Liver (tissue), 9 donors: ENCODE measurements around the gene HMGCL. TPM values are rescaled to one million over a fixed set of nuclear protein-coding genes. Genes with fewer than 3 reads are reported as not detected.

Experiments
- DNase-seq: peaks from one replicate; pipeline ENCODE4 v3.0.0-alpha.2; 2017; ENCODE audit warnings: low spot score
- H3K27ac ChIP-seq, 2 donors: one replicate each; pipeline ENCODE4 v1.7.0; 2013; ENCODE audit warnings: inconsistent platforms in 2 of 2, low read length in 2 of 2, control low read depth in 1 of 2, low read depth in 1 of 2, mild to moderate bottlenecking in 1 of 2
- H3K27me3 ChIP-seq, 4 donors: one replicate each; pipeline versions ENCODE4 v1.6.1 to v1.7.0; 2013; ENCODE audit warnings: low read length in 3 of 4, inconsistent platforms in 1 of 4, mild to moderate bottlenecking in 1 of 4, moderate library complexity in 1 of 4; ENCODE audit not compliant: control insufficient read depth in 4 of 4, insufficient read depth in 4 of 4
- H3K36me3 ChIP-seq, 4 donors: one replicate each; pipeline versions ENCODE4 v1.6.1 to v1.7.0; 2013; ENCODE audit warnings: low read length in 3 of 4, mild to moderate bottlenecking in 3 of 4, low read depth in 1 of 4, moderate library complexity in 1 of 4; ENCODE audit not compliant: control insufficient read depth in 4 of 4, insufficient read depth in 3 of 4
- H3K4me1 ChIP-seq, 4 donors: one replicate each; pipeline versions ENCODE4 v1.6.1 to v1.7.0; 2013; ENCODE audit warnings: low read length in 3 of 4, mild to moderate bottlenecking in 3 of 4, moderate library complexity in 1 of 4; ENCODE audit not compliant: control insufficient read depth in 4 of 4, insufficient read depth in 4 of 4
- H3K4me3 ChIP-seq, 3 donors: one replicate each; pipeline versions ENCODE4 v1.6.1 to v1.7.0; 2013; ENCODE audit warnings: low read length in 3 of 3, control low read depth in 1 of 3, low read depth in 1 of 3, mild to moderate bottlenecking in 1 of 3
- H3K9ac ChIP-seq, 2 donors: one replicate each; pipeline ENCODE4 v1.7.0; 2013; ENCODE audit warnings: low read length in 2 of 2, mild to moderate bottlenecking in 2 of 2, moderate library complexity in 2 of 2, control low read depth in 1 of 2, low read depth in 1 of 2
- H3K9me3 ChIP-seq, 4 donors: one replicate each; pipeline versions ENCODE4 v1.6.1 to v1.7.0; 2013; ENCODE audit warnings: low read length in 3 of 4; ENCODE audit not compliant: control insufficient read depth in 4 of 4
- ATF3 ChIP-seq: IDR thresholded peaks from 2 replicates; pipeline ENCODE4 v1.6.1; 2016; ENCODE audit warnings: antibody characterized with exemption
- EGR1 ChIP-seq, 2 donors: IDR thresholded peaks; 2 replicates each; pipeline ENCODE4 v1.6.1; 2016 to 2018; ENCODE audit warnings: antibody characterized with exemption in 2 of 2, low read depth in 2 of 2
- FOXA1 ChIP-seq: IDR thresholded peaks from 2 replicates; pipeline ENCODE4 v1.6.1; 2016; ENCODE audit warnings: antibody characterized with exemption
- FOXA2 ChIP-seq: IDR thresholded peaks from 2 replicates; pipeline ENCODE4 v1.6.1; 2016; ENCODE audit warnings: antibody characterized with exemption
- GABPA ChIP-seq, 2 donors: IDR thresholded peaks in 1 of 2; conservative IDR thresholded peaks in 1 of 2; 2 replicates each; pipeline ENCODE4 v1.6.1; 2016; ENCODE audit warnings: antibody characterized with exemption in 2 of 2, mild to moderate bottlenecking in 1 of 2, moderate library complexity in 1 of 2
- HNF4A ChIP-seq, 2 donors: conservative IDR thresholded peaks; 2 replicates each; pipeline ENCODE4 v1.6.1; 2016; ENCODE audit warnings: antibody characterized with exemption in 2 of 2, mild to moderate bottlenecking in 2 of 2
- HNF4G ChIP-seq: IDR thresholded peaks from 2 replicates; pipeline ENCODE4 v1.6.1; 2016; ENCODE audit warnings: antibody characterized with exemption
- JUND ChIP-seq, 2 donors: IDR thresholded peaks; 2 replicates each; pipeline ENCODE4 v1.6.1; 2016; ENCODE audit warnings: antibody characterized with exemption in 2 of 2
- NR2F2 ChIP-seq: IDR thresholded peaks from 2 replicates; pipeline ENCODE4 v1.6.1; 2016; ENCODE audit warnings: antibody characterized with exemption
- RAD21 ChIP-seq, 2 donors: IDR thresholded peaks; 2 replicates each; pipeline ENCODE4 v1.6.1; 2016; ENCODE audit warnings: antibody characterized with exemption in 2 of 2, mild to moderate bottlenecking in 2 of 2
- REST ChIP-seq: IDR thresholded peaks from 2 replicates; pipeline ENCODE4 v1.6.1; 2016; ENCODE audit warnings: antibody characterized with exemption, mild to moderate bottlenecking
- RXRA ChIP-seq, 2 donors: IDR thresholded peaks; 2 replicates each; pipeline ENCODE4 v1.6.1; 2017 to 2018; ENCODE audit warnings: antibody characterized with exemption in 2 of 2, mild to moderate bottlenecking in 1 of 2
- SP1 ChIP-seq: IDR thresholded peaks from 2 replicates; pipeline ENCODE4 v1.6.1; 2018; ENCODE audit warnings: antibody characterized with exemption, mild to moderate bottlenecking
- TAF1 ChIP-seq: conservative IDR thresholded peaks from 2 replicates; pipeline ENCODE4 v1.6.1; 2016; ENCODE audit warnings: antibody characterized with exemption, mild to moderate bottlenecking
- YY1 ChIP-seq: IDR thresholded peaks from 2 replicates; pipeline ENCODE4 v1.6.1; 2016; ENCODE audit warnings: antibody characterized with exemption, mild to moderate bottlenecking
- WGBS: extraction: QIAGEN DNeasy Blood & Tissue Kit; methylation state at CpG from one replicate; pipeline ENCODE4 v1.1.7; 2013; 5-methylcytosine and 5-hydroxymethylcytosine counted together
- polyA plus RNA-seq, 2 donors: library from polyadenylated mRNA; stranded (reverse) in 1 of 2; unstranded in 1 of 2; fragments of 200-250 nt in 1 of 2; fragments of >200 nt in 1 of 2; fragmentation: Nextera tagmentation in 1 of 2; extraction: Ambion mirVana in 1 of 2; gene quantifications; one replicate each; pipeline versions ENCODE4 v1.2.1 to v1.2.3, GENCODE V29; 2013 to 2015
- total RNA-seq, 2 donors: library from RNA; depleted of rRNA; stranded (reverse); fragments of >200 nt; gene quantifications; one replicate each; pipeline ENCODE4 v1.2.3, GENCODE V29; 2014
- TF ChIP-seq, protein P1 (sequence below): IDR thresholded peaks from 2 replicates; pipeline ENCODE4 v1.6.1; 2016; ENCODE audit warnings: antibody characterized with exemption
- TF ChIP-seq, protein P2 (sequence below): IDR thresholded peaks from 2 replicates; pipeline ENCODE4 v1.6.1; 2016; ENCODE audit warnings: antibody characterized with exemption
- TF ChIP-seq, protein P3 (sequence below): fragments of 150-350 bp; IDR thresholded peaks from 2 replicates; pipeline ENCODE4 v1.5.1; 2017; ENCODE audit warnings: improper control_type of control experiment, low read depth, low read length; ENCODE audit not compliant: missing input control
- donor health status: healthy.
- donor health status: healthy.
- donor health status: healthy.
- donor health status: healthy.
- donor health status: healthy.

Gene HMGCL
- total and polyA plus RNA-seq, 4 donors, result 68.2 to 198 (median 149) TPM

DNA sequence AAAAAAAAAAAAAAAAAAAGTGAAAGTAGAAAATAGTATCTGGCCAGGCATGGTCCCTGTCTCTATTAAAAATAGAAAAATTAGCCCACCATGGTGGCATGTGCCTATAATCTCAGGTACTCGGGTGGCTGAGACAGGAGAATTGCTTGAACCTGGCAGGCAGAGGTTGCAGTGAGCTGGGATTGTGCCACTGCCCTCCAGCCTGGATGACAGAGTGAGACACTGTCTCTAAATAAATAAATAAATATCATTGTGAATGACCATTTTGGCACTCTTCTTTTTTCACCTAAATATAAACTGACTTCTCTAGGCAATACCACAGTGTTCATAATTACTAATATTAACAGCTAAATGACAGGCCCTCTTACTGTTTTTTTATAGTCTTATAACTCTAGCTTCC, 67.4 kb downstream of the HMGCL start:
- no peak overlapping the region for H3K9ac ChIP-seq
- no peaks in the 10 kb centered on the region for H3K27me3 ChIP-seq
- TF ChIP-seq, protein P1, sequence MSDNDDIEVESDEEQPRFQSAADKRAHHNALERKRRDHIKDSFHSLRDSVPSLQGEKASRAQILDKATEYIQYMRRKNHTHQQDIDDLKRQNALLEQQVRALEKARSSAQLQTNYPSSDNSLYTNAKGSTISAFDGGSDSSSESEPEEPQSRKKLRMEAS, result no peak
- TF ChIP-seq FOXA1 (no peak), REST (no peak), JUND (IDR thresholded peaks at IDR 0.05) (no peak), HNF4A (conservative IDR thresholded peaks at IDR 0.05) (no peak), ATF3 (no peak), FOXA2 (no peak), HNF4G (no peak), SP1 (no peak), EGR1 (IDR thresholded peaks at IDR 0.05; ENCODE audit: low read depth in 2 of 2) (no peak), GABPA (IDR thresholded peaks at IDR 0.05 in 1 of 2, conservative IDR thresholded peaks at IDR 0.05 in 1 of 2) (no peak), YY1 (no peak), RAD21 (IDR thresholded peaks at IDR 0.05) (no peak), NR2F2 (no peak), RXRA (IDR thresholded peaks at IDR 0.05) (no peak), TAF1 (no peak)
- TF ChIP-seq, protein P2, sequence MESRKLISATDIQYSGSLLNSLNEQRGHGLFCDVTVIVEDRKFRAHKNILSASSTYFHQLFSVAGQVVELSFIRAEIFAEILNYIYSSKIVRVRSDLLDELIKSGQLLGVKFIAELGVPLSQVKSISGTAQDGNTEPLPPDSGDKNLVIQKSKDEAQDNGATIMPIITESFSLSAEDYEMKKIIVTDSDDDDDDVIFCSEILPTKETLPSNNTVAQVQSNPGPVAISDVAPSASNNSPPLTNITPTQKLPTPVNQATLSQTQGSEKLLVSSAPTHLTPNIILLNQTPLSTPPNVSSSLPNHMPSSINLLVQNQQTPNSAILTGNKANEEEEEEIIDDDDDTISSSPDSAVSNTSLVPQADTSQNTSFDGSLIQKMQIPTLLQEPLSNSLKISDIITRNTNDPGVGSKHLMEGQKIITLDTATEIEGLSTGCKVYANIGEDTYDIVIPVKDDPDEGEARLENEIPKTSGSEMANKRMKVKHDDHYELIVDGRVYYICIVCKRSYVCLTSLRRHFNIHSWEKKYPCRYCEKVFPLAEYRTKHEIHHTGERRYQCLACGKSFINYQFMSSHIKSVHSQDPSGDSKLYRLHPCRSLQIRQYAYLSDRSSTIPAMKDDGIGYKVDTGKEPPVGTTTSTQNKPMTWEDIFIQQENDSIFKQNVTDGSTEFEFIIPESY, result no peak
- TF ChIP-seq, protein P3, sequence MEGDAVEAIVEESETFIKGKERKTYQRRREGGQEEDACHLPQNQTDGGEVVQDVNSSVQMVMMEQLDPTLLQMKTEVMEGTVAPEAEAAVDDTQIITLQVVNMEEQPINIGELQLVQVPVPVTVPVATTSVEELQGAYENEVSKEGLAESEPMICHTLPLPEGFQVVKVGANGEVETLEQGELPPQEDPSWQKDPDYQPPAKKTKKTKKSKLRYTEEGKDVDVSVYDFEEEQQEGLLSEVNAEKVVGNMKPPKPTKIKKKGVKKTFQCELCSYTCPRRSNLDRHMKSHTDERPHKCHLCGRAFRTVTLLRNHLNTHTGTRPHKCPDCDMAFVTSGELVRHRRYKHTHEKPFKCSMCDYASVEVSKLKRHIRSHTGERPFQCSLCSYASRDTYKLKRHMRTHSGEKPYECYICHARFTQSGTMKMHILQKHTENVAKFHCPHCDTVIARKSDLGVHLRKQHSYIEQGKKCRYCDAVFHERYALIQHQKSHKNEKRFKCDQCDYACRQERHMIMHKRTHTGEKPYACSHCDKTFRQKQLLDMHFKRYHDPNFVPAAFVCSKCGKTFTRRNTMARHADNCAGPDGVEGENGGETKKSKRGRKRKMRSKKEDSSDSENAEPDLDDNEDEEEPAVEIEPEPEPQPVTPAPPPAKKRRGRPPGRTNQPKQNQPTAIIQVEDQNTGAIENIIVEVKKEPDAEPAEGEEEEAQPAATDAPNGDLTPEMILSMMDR, result no peak
- 89% methylated on average over 1 of the region's 1 CpG for whole genome bisulfite sequencing
- H3K4me3 ChIP-seq, result no peak overlapping the region
- H3K4me1 ChIP-seq, result peaks cover 2 to 9% (median 5%) of the 10 kb centered on the region in 4 donors
- peaks cover 32 to 77% (median 74%) of the 10 kb centered on the region in 4 donors for H3K36me3 ChIP-seq
- DNase-seq, result no peak
- no peak overlapping the region for H3K27ac ChIP-seq
- no peaks in the 10 kb centered on the region for H3K9me3 ChIP-seq
